ENCODE results near the gene DLX5.
"Not testable (repeated sequence)": the region's sequence is repeated elsewhere in the genome, so short reads cannot be mapped to it uniquely, and the experiment has no call there.

The DLX5 gene

GRCh38 chr7:97024209-97025129 lies at the start of gene DLX5:
TSS of gene DLX5 (minus strand) at chr7:97024831. CDS start at chr7:97024623, 208 bp downstream.
- no peak for DNase-seq (ENCODE audit: low read depth in 4 of 4, low spot score in 1 of 4)

DNA sequence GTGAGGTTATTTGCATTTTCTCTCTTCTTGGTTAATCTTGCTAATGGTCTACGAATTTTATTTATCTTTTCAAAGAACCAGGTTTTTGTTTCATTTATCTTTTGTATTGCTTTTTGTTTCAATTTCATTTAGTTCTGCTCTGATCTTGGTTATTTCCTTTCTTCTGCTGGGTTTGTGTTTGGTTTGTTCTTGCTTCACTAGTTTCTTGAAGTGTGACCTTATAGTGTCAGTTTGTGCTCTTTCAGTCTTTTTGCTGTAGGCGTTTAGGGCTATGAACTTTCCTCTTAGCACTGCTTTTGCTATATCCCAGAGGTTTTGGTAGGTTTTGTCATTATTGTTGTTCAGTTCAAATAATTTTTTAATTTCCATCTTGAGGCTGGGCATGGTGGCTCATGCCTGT lies 47.4 kb upstream of the DLX5 start:
- DNase-seq (ENCODE audit: low read depth in 4 of 4, low spot score in 1 of 4) = not testable (repeated sequence)

DNA sequence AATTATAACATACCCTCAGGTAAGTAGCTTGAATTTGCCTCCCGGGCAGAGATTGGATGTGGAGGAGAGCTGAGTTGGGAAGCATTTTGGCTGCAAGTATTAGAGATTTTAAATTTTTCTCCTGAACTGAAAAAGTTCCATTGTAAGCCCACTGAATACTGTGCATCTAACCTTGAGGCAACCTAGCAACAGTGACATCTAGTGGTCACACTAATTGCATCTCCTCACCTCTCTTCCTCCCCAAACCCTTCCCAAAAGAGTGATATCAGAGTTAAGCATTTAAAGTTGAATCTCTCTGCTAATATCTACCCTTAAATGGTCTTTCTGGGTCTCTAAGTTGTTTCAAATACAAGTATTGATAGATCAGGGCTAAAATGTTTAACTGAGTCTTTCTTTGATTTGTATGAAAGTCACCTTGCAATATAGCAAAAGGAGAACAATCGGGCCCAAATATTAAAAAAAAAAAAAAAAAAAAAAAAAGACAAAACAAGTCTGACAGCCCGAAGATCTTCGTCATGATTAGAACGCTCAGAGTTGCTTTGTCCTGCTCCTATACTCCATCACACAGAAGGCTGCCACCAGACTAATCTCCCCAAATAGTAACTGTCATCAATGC lies 40.4 kb upstream of the DLX5 start:
- no peak for DNase-seq (ENCODE audit: low read depth in 4 of 4, low spot score in 1 of 4)

- no peak for DNase-seq (ENCODE audit: low read depth in 4 of 4, low spot score in 1 of 4)
Observed at GRCh38 chr7:97064020-97064419, 39.4 kb upstream of the DLX5 start.

GRCh38 chr7:97043281-97043680 lies 18.6 kb upstream of the DLX5 start:
- DNase-seq (ENCODE audit: low read depth in 4 of 4, low spot score in 1 of 4) = no peak

GRCh38 chr7:97039374-97040065 lies 14.9 kb upstream of the DLX5 start:
- no peak for DNase-seq (ENCODE audit: low read depth in 4 of 4, low spot score in 1 of 4)

DNA sequence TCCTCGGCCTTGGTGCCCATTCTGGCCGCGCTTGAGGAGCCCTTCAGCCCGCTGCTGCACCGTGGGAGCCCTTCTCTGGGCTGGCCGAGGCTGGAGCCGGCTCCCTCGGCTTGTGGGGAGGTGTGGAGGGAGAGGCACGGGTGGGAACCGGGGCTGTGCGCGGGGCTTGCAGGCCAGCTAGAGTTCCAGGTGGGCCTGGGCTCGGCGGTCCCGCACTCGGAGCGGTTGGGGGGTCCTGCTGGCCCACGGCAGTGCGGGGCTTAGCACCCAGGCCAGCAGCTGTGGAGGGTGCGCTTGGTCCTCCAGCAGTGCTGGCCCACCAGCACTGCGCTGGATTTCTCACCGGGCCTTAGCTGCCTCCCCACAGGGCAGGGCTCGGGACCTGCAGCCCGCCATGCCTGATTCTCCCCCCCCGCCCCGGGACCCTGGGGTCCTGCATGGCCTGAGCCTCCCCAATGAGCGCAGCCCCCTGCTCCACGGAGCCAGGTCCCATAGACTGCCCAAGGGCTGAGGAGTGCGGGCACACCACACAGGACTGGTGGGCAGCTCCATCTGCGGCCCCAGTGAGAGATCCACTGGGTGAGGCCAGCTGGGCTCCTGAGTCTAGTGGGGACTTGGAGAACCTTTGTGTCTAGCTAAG lies 9.7 kb upstream of the DLX5 start:
- DNase-seq (ENCODE audit: low read depth in 4 of 4, low spot score in 1 of 4) = not testable (repeated sequence)

GRCh38 chr7:97027427-97028234 lies 3.0 kb upstream of the DLX5 start:
- DNase-seq (ENCODE audit: low read depth in 4 of 4, low spot score in 1 of 4) = peak; percentile 41 to 53 (median 45)

DNA sequence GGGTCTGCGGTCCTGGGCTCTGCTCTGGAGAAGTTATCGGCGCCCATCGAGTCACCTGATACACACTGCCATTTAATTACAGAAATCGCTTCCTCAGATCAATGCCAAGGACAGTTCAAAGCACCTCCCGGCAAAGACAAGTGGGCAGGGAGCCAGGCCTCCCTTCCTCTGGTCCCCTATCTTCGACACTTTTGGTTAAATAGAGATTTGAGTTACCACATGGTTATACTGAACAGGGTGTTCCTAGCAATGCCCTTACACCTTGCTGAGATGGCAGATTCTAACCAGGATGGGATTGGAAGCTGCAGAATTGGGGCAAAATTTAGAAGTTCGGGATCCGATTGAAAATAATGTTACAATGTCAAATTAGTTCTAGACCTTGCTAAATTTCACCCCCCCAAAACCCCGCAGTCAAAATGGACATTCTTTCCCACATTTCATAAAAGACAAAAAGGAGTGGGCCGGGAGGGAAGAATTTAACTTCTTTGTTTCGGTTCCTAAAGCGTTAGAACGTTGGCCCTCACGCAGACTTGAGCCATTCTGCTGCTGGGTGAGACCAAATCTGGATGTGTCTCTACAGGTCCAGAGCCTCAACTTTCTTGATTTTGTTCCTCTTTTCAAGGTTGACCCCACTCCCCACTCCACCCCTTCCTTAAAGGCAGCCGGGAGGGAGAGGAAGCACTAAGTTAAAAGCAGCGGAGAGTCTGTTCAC lies 2.2 kb upstream of the DLX5 start:
- no peak for DNase-seq (ENCODE audit: low read depth in 4 of 4, low spot score in 1 of 4)

DNA sequence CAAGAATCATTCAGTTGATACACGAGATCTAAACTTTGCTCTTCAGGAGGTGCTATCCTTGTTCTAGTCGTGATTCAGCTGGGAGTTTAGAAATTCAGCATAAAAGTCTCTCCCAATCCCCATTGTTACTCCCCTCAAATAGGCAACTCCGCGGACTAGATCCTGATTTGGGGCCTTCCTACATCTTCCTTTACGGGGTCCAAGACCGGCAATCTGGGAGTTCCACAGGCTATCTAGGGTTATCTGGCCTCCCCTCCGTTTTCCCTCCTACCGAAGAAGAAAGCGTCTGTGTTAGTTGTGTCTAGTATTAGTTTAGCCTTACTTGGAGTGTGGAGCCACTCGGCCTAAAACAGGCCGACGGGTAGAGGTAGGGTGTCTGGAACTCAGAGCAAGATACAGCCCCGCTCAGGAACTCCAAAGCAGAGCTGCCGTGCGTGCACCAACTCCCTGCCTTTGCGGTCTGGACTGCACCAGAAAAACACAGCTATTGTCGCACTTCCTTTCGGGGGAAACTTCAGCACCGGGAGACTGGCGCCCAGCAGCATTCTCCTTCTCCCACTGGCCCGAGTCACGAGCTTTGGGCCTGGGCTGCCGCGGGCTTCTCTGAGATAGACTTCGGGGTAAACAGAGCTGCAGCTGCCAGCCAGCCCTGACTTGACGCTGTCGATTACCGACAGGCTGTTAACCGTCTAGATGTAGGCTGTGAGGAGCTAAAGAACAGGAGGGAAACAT lies 1.5 kb upstream of the DLX5 start:
- DNase-seq (ENCODE audit: low read depth in 4 of 4, low spot score in 1 of 4) = no peak

DNA sequence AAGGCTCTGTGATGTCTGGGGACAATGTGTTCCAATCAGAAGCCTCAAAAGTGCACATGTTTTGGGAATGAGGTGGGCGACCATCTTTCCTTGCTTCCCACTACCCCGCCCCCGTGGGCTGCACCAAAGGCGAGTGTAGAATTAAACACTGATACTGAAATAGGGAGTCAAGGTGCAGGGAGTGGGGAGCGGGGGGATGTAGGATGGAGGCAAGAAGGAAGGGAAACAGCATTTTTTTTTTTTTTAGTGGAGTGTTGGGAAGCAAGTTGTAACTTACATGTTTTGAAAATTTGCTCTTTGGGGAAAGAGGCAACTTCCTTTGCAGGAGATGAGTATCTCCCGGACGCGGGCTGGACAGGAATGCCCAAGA lies 484 bp upstream of the DLX5 start:
- DNase-seq (ENCODE audit: low read depth in 4 of 4, low spot score in 1 of 4) = no peak

DNA sequence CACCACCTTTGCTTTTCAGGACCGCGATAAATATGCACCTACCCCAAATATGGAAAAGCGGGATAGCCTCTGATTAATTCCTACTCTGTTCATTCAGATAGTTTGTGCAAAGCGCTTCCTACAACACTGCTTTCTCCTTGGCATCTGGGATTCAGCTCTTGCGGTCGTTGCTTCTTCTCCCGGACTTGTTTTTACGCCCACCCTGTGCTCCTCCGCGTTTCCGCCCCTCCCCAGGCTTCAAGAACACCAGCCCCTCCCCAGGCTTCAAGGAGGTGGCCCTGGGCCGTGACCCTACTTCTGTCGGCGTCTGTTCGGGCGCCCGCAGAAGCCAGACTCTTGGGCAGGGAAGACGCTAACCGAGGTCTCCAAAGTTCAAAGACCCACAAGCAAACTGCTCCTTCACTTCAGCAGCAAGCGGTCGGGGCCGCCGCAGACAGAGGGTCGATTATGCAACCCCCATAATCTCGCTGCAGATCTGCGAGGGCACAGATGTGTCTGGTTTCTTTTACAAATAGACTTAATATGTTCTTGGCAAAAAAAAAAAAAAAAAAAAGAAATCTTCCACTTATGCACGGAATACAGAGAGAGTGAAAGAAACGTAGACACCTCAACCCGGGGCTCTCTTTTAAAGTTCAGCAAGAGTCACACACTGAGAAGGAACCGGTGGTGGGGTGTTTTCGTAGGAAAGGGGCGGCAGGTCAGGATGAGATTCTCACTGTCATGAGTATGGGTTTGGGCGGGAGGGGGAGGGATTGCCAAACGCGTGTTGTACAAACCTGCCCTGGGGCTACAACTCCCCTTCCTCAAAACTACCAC lies 1.9 kb downstream of the DLX5 start:
- no peak for DNase-seq (ENCODE audit: low read depth in 4 of 4, low spot score in 1 of 4)

DNA sequence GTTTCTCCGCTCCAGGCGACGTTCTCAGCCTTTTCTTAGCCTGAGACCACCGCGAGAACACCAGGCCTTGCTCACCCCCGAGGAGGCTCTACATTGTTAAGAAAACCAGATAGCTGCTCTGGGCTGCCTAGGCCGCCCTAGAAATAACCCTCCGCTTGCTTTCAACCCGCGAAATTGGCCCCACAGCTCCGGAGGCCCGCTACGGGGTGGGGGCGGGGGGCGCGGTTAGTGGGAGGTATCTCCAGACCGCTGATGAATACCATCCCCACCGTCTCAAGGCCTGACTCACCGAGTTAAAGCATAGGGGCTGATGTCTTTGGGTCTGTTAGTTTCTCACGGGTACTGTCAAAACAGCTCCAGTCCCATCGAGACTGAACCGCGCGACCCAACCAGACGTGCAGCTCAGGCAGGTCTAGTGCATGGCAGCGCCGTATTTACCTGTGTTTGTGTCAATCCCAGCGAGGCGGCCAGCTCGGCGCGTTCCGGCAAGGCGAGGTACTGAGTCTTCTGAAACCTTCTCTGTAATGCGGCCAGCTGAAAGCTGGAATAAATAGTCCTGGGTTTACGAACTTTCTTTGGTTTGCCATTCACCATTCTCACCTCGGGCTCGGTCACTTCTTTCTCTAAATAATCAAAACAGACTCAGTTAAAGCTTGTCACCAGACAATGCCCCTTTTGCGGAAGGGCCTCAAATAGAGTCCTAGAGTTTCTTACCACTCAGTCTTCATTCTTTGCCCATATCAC lies 2.7 kb downstream of the DLX5 start:
- no peak for DNase-seq (ENCODE audit: low read depth in 4 of 4, low spot score in 1 of 4)

- DNase-seq (ENCODE audit: low read depth in 4 of 4, low spot score in 1 of 4) = no peak
Observed at GRCh38 chr7:97020996-97021746, 3.5 kb downstream of the DLX5 start.

DNA sequence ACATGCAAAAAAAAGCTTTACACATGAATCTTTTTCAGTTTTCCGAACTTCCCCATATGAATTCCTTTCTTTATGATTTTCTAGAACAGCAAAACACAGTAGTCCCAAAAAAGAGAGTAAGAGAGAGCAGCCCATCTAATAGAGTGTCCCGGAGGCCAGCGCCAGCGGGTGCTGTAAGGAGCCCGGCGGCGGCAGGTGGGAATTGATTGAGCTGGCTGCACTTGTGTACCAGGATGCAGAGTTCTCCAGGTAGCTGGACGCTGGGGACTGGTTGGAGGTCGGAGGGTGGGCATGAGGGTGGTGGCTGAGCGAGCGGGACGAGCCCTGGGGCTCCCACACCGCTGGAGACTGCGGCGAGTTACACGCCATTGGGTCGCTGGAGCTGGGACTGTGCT lies 4.0 kb downstream of the DLX5 start:
- no peak for DNase-seq (ENCODE audit: low read depth in 4 of 4, low spot score in 1 of 4)

GRCh38 chr7:97019710-97020225 lies 4.9 kb downstream of the DLX5 start:
- no peak for DNase-seq (ENCODE audit: low read depth in 4 of 4, low spot score in 1 of 4)
